Inflammatory macrophage (primary cell): ENCODE data around the gene LEF1.

Experiments
- DNase-seq, 2 donors: peaks; one replicate each; pipeline ENCODE4 v3.0.0-alpha.2; 2020 to 2022
- total RNA-seq, 18 experiments: gene quantifications; one replicate each; lab custom pipeline; 2026; ENCODE audit warnings: mixed read lengths in 6 of 18, inconsistent platforms in 2 of 18; lab: John Stamatoyannopoulos, UW

Gene LEF1
- total RNA-seq, result 0 to 0.86 (median 0.17) reads per million in 18 experiments

GRCh38 chr4:108168671-108169523, at the start of gene LEF1:
Gene LEF1 (minus strand): TSS chr4:108168932. CDS start chr4:108167767, 1,165 bp downstream.
- no peak for DNase-seq

GRCh38 chr4:108216510-108216909, 47.8 kb upstream of the LEF1 start:
- DNase-seq, result no peak

- DNase-seq, result no peak
Observed at GRCh38 chr4:108215055-108215454, 46.3 kb upstream of the LEF1 start.

- DNase-seq, result no peak
Observed at GRCh38 chr4:108213723-108214122, 45.0 kb upstream of the LEF1 start.

- no peak for DNase-seq
Observed at GRCh38 chr4:108213308-108213707, 44.6 kb upstream of the LEF1 start.

- DNase-seq, result no peak
Observed at GRCh38 chr4:108210989-108211835, 42.5 kb upstream of the LEF1 start.

GRCh38 chr4:108209489-108209888, 40.8 kb upstream of the LEF1 start:
- no peak for DNase-seq

- no peak for DNase-seq
Observed at GRCh38 chr4:108205859-108206258, 37.1 kb upstream of the LEF1 start.

GRCh38 chr4:108204518-108204917, 35.8 kb upstream of the LEF1 start:
- DNase-seq, result no peak

GRCh38 chr4:108203377-108203776, 34.6 kb upstream of the LEF1 start:
- DNase-seq, result no peak

- no peak for DNase-seq
Observed at GRCh38 chr4:108201774-108202173, 33.0 kb upstream of the LEF1 start.

GRCh38 chr4:108199881-108200280, 31.1 kb upstream of the LEF1 start:
- no peak for DNase-seq

GRCh38 chr4:108193886-108194672, 25.3 kb upstream of the LEF1 start:
- no peak for DNase-seq

- DNase-seq, result no peak
Observed at GRCh38 chr4:108192935-108193334, 24.2 kb upstream of the LEF1 start.

GRCh38 chr4:108192056-108192455, 23.3 kb upstream of the LEF1 start:
- DNase-seq, result no peak

- DNase-seq, result no peak
Observed at GRCh38 chr4:108191269-108191914, 22.7 kb upstream of the LEF1 start.

GRCh38 chr4:108188770-108189169, 20.0 kb upstream of the LEF1 start:
- DNase-seq, result no peak

- DNase-seq, result no peak
Observed at GRCh38 chr4:108185252-108185651, 16.5 kb upstream of the LEF1 start.

GRCh38 chr4:108184453-108185049, 15.8 kb upstream of the LEF1 start:
- DNase-seq, result no peak

- no peak for DNase-seq
Observed at GRCh38 chr4:108181704-108182103, 13.0 kb upstream of the LEF1 start.

- no peak for DNase-seq
Observed at GRCh38 chr4:108180513-108180912, 11.8 kb upstream of the LEF1 start.

- no peak for DNase-seq
Observed at GRCh38 chr4:108175966-108176365, 7.2 kb upstream of the LEF1 start.
